Occipital lobe (tissue), 2 donors: ENCODE measurements around the gene HNF1A. TPM values are rescaled to one million over a fixed set of nuclear protein-coding genes. Genes with fewer than 3 reads are reported as not detected.

ENCODE experiments used
- DNase-seq: peaks from one replicate; lab custom pipeline; 2025; lab: John Stamatoyannopoulos, UW
- total RNA-seq: library from RNA; depleted of rRNA; stranded (reverse); fragments of >200 nt; gene quantifications from one replicate; pipeline ENCODE4 v1.2.3, GENCODE V29; 2014

The HNF1A gene
- total RNA-seq, 1 donor from 2014 or later = not detected

DNA sequence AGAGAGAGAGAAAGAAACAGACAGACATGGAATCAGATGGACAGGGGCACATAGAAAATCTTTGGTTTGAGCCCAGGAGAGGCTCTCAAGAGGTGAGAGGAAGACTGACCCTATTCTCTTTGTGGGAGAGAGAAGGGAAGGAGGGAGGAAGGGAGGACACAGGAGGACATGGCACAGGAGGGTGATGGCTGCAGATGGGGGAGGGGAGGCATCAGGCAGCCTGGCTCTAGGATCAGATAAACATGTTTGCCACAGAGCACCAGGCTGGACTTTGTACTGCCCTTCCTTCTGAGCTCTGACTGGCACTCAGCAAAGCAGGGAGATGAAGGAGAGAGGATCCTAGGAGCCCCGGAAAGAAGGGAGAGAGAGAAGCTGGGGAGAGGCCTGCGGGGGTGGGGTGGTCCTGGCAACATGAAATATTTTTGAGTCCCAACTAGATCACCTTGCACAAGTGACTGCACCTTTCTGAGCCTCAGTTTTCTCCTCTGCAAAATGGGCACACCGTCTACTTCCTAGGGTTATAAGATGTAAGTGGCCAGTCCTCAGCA is 6.1 kb downstream of the HNF1A start:
- no peak for DNase-seq

DNA sequence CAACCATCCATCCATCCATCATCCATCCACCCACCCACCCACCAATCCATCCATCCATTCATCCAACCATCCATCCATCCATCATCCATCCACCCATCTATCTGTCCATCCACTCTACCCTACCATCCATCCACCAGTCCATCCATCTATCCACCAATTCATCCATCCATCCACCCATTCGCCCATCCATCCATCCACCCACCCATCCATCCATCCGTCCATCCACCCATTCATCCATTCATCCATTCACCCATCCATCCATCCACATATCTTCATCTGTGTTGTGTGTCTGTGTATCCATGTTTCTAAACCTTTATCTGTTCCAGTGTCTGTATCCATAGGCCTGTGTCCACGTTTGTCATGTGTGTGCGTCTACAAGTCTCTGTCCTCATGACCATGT is 9.9 kb downstream of the HNF1A start:
- DNase-seq = no peak

DNA sequence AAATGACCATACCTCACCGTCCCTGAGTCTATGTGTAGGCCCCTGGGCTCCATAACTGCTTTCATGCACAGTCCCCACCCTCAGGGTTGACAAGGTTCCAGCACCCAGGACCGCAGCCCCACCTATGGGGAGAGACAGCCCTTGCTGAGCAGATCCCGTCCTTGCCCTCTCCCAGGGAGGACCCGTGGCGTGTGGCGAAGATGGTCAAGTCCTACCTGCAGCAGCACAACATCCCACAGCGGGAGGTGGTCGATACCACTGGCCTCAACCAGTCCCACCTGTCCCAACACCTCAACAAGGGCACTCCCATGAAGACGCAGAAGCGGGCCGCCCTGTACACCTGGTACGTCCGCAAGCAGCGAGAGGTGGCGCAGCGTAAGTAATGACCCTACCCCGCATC is 10.3 kb downstream of the HNF1A start:
- no peak for DNase-seq

DNA sequence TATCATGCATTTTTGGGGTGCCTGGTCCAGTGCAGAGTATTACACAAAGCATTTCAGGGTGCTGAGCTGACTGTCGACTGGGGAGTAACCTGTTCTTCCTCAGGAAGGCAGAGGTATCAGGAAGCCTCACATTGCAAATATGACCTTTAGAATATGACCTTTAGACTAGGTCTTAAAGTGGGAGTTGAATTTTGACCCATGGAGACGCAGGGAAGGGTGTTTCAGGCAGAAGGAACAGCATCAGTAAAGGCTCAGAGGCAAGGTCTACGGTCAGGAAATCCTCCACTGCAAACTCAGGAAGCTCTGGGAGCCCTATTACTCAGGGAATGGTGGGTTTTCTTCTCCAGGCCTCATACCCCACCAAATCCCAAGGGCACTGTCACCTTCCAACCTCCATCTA is 11.3 kb downstream of the HNF1A start:
- no peak for DNase-seq

DNA sequence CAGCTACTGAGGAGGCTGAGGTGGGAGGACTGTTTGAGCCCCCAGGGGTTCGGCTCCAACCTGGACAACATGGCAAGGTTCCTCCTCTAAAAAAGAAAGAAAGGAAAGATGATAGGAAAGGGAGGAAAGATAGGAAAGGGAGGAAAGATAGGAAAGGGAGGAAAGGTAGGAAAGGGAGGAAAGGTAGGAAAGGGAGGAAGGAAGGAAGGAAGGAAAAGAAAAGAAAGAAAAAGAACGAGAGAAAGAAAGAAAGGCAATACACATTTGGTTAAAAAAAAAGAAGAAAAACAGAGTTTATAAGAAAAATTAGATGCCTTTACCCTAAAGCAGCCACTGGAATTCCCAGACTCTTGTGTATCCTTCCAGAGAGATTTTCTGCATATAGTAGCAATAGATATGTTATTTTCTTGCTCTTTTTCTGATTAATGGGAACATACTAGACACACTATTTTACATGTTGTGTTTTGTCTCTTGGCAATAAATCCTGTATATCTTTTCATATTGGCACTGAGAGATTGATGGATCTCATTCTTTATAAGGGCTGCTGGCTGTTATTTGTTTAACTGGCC is 12.2 kb downstream of the HNF1A start:
- DNase-seq = no peak

DNA sequence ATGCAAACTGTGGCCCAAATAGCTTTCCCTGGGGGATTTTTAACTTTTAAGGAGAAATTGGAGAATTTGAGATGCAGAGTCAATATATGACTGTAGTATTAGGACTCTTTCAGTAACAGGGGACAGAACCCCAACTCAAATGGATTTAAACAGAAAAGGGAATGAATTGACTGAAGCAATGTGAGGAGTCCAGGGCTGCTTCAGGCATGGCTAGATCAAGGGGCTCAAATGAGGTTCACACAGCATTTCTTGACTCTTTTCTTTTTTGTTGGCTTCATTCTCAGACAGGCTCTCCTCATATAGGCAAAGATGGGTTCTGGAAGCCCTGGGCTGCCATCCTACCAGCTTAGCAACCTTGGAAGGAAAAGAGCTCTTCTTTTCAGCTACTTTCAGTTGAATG is 13.6 kb downstream of the HNF1A start:
- DNase-seq = no peak

DNA sequence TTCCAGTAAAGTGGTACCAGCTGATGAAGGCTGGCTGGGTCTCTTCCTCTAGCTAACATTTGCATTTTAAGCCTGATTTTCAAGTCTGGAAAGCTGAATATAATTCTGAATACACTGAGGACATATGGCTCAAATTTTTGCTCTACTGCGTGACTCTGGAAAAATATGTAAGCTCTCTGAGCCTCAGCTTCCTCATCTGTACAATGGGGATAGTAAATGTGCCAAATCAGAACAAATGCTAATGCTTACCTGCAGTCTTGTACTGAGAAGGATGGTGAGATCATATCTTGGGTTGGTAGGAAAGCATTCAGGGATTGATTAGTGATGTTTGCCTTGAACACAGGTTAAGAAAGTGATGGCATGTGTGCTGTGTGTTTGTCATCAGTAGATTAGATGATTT is 14.6 kb downstream of the HNF1A start:
- DNase-seq = no peak

DNA sequence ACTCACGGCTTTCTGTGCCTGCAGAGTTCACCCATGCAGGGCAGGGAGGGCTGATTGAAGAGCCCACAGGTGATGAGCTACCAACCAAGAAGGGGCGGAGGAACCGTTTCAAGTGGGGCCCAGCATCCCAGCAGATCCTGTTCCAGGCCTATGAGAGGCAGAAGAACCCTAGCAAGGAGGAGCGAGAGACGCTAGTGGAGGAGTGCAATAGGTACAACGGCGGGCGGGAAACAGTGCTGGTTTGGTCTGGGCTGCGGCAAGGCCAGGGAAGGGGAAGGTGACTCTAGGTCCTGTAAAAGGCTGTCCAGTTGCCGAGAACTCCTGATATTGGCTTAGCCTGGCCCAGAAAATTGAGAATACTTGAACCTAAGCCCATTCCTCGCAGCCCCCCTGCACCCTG is 15.2 kb downstream of the HNF1A start:
- DNase-seq = no peak

DNA sequence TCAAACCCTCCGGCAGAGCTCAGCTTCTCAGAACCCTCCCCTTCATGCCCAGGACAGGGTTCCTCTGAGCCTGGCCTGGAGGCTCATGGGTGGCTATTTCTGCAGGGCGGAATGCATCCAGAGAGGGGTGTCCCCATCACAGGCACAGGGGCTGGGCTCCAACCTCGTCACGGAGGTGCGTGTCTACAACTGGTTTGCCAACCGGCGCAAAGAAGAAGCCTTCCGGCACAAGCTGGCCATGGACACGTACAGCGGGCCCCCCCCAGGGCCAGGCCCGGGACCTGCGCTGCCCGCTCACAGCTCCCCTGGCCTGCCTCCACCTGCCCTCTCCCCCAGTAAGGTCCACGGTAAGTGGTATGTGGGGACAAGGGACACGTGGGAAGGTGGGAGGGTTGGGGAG is 15.7 kb downstream of the HNF1A start:
- no peak for DNase-seq

DNA sequence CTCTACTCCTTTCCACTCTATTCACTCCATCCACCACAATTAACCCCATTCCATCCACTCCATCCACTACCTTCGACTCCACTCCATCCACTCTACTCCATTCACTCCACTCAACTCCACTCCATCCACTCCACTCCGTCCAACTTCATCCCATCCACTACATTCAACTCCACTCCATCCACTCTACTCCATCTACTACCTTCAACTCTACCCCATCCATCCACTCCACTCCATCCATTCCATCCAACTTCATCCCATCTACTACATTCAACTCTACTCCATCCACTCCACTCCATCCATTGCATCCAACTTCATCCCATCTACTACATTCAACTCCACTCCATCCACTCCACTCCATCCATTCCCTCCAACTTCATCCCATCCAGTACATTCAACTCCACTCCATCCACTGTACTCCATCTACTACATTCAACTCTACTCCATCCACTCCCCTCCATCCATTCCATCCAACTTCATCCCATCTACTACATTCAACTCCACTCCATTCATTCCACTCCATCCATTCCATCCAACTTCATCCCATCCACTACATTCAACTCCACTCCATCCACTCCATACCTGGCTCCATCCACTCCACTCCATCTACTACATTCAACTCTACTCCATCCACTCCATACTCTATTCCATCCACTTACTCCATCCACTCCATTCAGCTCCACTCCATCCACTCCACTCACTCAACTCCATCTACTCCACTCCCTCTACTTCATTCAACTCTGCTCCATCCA is 16.4 kb downstream of the HNF1A start:
- DNase-seq = no peak

DNA sequence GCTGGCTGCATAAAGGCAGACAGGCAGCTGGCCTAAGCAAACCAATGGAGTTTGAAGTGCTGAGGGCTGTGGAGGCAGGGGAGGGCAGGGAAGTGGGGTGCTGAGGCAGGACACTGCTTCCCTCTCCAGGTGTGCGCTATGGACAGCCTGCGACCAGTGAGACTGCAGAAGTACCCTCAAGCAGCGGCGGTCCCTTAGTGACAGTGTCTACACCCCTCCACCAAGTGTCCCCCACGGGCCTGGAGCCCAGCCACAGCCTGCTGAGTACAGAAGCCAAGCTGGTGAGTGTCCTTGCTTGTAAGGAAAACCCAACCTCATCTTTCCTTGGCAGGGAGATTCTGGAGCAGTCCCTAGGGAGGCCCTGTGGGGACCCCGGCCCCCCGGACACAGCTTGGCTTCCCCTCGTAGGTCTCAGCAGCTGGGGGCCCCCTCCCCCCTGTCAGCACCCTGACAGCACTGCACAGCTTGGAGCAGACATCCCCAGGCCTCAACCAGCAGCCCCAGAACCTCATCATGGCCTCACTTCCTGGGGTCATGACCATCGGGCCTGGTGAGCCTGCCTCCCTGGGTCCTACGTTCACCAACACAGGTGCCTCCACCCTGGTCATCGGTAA is 17.9 kb downstream of the HNF1A start:
- DNase-seq = no peak

DNA sequence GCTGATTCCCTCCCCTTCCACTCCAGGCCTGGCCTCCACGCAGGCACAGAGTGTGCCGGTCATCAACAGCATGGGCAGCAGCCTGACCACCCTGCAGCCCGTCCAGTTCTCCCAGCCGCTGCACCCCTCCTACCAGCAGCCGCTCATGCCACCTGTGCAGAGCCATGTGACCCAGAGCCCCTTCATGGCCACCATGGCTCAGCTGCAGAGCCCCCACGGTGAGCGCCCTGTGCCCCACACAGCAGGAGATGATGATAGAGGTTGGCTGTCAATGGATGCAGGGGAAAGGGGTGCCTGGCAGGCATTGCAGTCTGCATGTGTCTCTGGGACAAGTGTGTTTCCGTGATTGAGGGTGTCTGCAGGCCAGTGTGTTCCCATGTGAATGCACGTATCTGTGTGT is 19.1 kb downstream of the HNF1A start:
- no peak for DNase-seq

DNA sequence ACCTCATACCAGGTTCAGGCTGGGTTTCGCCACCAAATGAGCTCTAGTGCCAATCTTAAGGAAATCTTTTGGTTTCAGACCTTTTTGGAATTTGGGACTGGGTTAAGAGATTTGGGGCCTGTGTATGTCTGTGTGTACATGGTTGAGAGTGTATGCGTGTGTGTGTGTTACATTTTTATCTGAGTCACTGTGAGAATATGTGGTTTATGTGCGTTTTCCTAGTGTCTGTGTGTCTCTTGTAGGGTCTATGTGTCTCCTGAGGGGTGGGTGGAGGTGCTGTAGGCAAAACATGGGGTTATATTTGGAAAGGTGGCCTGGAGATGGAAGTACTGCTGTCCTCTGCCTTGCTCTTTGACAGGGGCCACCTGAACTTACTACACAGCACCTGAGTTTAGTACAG is 20.1 kb downstream of the HNF1A start:
- DNase-seq = no peak

DNA sequence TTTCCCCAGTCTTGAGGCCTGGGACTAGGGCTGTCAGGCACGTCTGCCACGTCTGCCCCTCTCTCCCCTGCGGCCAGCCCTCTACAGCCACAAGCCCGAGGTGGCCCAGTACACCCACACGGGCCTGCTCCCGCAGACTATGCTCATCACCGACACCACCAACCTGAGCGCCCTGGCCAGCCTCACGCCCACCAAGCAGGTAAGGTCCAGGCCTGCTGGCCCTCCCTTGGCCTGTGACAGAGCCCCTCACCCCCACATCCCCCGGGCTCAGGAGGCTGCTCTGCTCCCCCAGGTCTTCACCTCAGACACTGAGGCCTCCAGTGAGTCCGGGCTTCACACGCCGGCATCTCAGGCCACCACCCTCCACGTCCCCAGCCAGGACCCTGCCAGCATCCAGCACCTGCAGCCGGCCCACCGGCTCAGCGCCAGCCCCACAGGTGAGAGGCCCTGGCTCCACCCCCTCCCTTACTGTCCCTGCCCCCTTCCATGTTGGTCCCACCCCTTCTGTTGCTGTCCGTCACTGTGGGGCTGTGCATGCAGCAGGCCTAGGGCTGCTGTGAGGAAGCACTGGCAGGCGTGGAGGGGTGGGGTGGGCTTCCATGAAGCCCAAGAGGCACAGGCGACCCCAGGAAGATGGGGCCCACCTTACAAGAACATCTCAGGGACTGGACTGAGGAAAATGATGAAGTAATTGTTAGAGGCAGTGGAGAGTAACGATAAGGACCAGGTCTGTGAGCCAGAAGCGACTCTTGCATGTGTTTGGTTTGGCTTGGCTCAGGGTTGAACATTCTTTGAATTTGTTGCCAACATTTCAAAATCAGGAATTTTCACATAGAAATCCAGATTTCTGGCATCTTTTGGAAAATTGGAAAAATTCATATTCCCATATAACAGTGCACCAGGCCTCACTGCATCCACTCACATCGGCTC is 21.1 kb downstream of the HNF1A start:
- DNase-seq = no peak

DNA sequence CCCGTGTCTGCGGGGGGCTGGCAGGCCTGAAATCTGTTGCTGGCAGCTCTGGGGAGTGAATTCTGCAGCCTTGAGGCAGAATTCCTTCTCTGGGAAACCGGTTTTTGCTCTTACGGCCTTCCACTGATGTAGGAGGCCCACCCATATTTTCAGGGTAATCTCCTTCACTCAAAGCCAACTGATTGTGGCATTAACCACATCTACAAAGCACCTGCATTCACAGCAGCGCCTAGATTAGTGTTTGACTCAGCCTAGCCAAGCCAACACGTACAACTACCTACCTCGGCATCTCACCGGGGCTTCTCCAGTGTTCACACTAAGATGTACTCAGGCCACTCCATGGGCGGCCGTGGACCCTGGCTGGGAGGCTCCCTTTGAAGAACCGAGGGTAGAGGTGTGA is 22.2 kb downstream of the HNF1A start:
- DNase-seq = no peak

DNA sequence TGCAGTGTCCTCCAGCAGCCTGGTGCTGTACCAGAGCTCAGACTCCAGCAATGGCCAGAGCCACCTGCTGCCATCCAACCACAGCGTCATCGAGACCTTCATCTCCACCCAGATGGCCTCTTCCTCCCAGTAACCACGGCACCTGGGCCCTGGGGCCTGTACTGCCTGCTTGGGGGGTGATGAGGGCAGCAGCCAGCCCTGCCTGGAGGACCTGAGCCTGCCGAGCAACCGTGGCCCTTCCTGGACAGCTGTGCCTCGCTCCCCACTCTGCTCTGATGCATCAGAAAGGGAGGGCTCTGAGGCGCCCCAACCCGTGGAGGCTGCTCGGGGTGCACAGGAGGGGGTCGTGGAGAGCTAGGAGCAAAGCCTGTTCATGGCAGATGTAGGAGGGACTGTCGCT is 22.7 kb downstream of the HNF1A start:
- DNase-seq = no peak

DNA sequence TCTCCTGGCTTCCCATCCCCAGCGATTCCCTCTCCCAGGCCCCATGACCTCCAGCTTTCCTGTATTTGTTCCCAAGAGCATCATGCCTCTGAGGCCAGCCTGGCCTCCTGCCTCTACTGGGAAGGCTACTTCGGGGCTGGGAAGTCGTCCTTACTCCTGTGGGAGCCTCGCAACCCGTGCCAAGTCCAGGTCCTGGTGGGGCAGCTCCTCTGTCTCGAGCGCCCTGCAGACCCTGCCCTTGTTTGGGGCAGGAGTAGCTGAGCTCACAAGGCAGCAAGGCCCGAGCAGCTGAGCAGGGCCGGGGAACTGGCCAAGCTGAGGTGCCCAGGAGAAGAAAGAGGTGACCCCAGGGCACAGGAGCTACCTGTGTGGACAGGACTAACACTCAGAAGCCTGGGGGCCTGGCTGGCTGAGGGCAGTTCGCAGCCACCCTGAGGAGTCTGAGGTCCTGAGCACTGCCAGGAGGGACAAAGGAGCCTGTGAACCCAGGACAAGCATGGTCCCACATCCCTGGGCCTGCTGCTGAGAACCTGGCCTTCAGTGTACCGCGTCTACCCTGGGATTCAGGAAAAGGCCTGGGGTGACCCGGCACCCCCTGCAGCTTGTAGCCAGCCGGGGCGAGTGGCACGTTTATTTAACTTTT is 23.6 kb downstream of the HNF1A start:
- no peak for DNase-seq

DNA sequence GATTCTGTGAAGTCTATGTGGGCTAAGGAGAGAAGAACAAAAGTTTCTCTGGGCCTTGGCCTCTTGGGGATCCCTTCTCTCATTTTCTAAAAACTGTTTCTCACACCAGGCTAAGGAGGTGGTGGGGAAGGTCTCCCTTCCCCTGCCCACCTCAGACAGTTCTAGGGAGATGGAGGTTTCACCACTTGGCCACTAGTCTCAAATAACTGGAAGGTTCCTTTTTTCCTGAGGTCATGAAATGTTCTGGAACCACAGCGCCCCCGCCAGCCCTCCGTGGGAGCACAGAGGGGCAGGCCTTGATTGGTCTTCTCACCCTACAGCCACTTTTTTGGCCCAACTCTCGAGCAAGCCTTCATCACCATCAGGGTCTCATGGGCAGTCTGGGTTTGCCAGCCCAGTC is 25.3 kb downstream of the HNF1A start:
- DNase-seq = no peak

DNA sequence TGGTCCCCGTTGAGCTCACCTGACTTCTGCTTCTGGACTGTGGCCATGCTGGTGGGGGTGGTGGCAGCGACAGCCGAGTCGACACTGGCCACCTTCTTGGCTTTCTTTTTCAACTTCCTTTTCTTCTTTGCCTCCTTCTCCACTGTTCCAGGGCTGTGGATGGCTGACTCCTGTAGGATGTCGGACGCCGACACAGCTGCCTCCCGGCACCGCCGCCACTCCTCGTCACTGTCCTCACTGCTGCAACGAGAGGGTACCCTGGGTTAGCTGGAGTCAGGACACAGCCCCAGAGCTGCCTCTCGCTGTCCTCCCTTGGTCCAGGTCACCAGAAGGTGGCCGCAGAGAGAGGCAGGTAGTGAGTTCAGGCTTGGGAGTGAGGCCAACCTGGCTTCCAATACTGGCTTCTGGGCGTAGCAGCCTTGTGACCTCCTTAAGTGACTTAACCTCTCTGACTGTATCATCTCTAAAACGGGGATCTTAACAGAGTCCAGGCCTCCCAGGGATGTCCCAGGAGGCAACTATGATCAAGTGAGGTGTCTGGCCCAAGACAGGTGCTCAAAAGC is 26.0 kb downstream of the HNF1A start:
- no peak for DNase-seq

DNA sequence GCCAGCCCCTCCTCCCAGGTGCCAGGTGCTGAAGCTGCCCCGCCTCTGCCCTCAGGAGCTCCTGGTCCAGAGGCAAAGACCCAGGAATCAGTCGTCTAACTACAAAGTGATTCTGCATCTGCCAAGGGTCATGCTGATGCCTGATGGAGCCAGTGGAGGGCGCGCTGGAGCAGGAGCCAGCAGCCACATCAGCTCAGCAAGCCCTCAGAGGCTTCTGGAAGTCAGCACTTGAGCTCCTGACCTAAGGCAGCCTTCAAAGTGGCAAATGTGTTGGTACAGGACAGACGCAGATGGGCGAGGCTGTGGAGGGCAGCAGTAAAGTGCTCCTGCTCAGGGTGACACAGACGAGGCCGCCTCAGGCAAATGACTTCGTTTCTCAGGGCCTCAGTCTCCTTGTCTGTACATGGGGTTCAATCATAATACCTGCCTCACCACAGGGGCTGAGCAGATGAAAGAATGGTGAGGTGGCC is 27.0 kb downstream of the HNF1A start:
- no peak for DNase-seq
